SU-DHL-6 (cell line): Measurements from ENCODE around the gene PXT1.

Experiments used
- H2AFZ ChIP-seq: fragments of 200-600 bp; sonication (generic); 2 replicates; pipeline ENCODE4 v1.6.1; 2014; ENCODE audit warnings: low read depth, mild to moderate bottlenecking, moderate library complexity, mixed read lengths, antibody characterized with exemption, low read length; ENCODE audit not compliant: severe bottlenecking
- H3F3A ChIP-seq: fragments of 200-600 bp; shearing (Covaris generic); 2 replicates; pipeline ENCODE4 v1.6.0; 2016; ENCODE audit warnings: antibody characterized with exemption, mild to moderate bottlenecking; ENCODE audit not compliant: insufficient read depth
- H3K27ac ChIP-seq: fragments of 200-600 bp; sonication (generic); 2 replicates; pipeline ENCODE4 v1.5.1; 2016; ENCODE audit warnings: low read depth, mild to moderate bottlenecking, low read length, moderate library complexity, mixed read lengths
- H3K27me3 ChIP-seq: fragments of 200-600 bp; sonication (generic), shearing (Covaris generic); 2 replicates; pipeline ENCODE4 v1.6.0; 2014; ENCODE audit warnings: mild to moderate bottlenecking, low read length
- H3K36me3 ChIP-seq: fragments of 200-600 bp; sonication (generic); 2 replicates; pipeline ENCODE4 v1.6.1; 2014; ENCODE audit warnings: mild to moderate bottlenecking, low read length, mixed read lengths
- H3K4me2 ChIP-seq: fragments of 300-600, 200-600 bp; shearing (Covaris generic), sonication (generic); 2 replicates; pipeline ENCODE4 v1.6.0; 2014; ENCODE audit warnings: low read length, low read depth, mild to moderate bottlenecking; ENCODE audit not compliant: poor library complexity, severe bottlenecking
- H3K4me3 ChIP-seq: fragments of 200-600 bp; sonication (generic); 2 replicates; pipeline ENCODE4 v1.5.1; 2014; ENCODE audit warnings: antibody characterized with exemption, low read length, mild to moderate bottlenecking, mixed read lengths; ENCODE audit not compliant: insufficient read depth, poor library complexity, severe bottlenecking
- H3K79me2 ChIP-seq: fragments of 200-600 bp; sonication (generic); 2 replicates; pipeline ENCODE4 v1.6.1; 2014; ENCODE audit warnings: mild to moderate bottlenecking, low read length, moderate library complexity; ENCODE audit not compliant: insufficient read depth
- H3K9ac ChIP-seq: fragments of 200-600 bp; sonication (generic); 2 replicates; pipeline ENCODE4 v1.7.0; 2014; ENCODE audit warnings: mild to moderate bottlenecking, low read length
- H3K9me2 ChIP-seq: fragments of 200-600 bp; sonication (generic); replicated peaks from 2 replicates; pipeline ENCODE4 v1.6.1; 2014; ENCODE audit warnings: low read length; ENCODE audit not compliant: insufficient read depth
- H3K9me3 ChIP-seq: fragments of 200-600 bp; sonication (generic); 2 replicates; pipeline ENCODE4 v1.6.1; 2014; ENCODE audit warnings: low read length, mixed read lengths; ENCODE audit not compliant: insufficient read depth
- H4K20me1 ChIP-seq: fragments of 200-600 bp; sonication (generic); 2 replicates; pipeline ENCODE4 v1.6.1; 2014; ENCODE audit warnings: low read depth, mild to moderate bottlenecking, antibody characterized with exemption, low read length, moderate library complexity, mixed read lengths
- CTCF ChIP-seq: fragments of 200-600 bp; sonication (generic); IDR thresholded peaks from one replicate; pipeline ENCODE4 v1.5.1; 2017; ENCODE audit warnings: antibody characterized with exemption, mild to moderate bottlenecking, low read length, moderate library complexity; ENCODE audit not compliant: insufficient read depth, poor library complexity, severe bottlenecking
- EZH2phosphoT487 ChIP-seq: fragments of 200-600 bp; sonication (generic), shearing (Covaris generic); conservative IDR thresholded peaks from 2 replicates; pipeline ENCODE4 v1.6.1; 2018; ENCODE audit warnings: mild to moderate bottlenecking, antibody characterized with exemption, low read length, moderate library complexity, mixed read lengths

PXT1 gene

DNA sequence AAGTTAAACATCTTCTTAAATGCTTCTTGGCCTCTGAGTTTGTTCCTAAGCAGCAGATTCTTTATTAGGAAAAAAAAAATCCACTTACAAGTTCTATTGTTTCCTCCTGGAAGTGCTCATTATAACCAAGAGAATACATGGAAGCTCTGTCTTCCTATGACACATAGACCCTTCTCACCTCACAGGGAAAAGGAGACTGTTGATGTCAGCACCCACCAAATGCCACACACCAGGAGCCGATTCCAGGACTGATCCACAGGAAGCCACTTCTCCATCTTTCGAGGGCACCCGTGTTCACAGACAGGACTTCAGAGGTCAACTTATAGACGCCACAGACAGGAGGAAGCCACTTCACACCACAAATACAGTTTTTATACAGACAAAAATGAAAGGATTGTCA, 92.6 kb downstream of the PXT1 start:
- H3K79me2 ChIP-seq = no peaks in the 10 kb centered on the region
- H3K36me3 ChIP-seq = no peaks in the 10 kb centered on the region
- H3K9me3 ChIP-seq = no peaks in the 10 kb centered on the region
- no peak overlapping the region for H3K4me2 ChIP-seq
- H3K27ac ChIP-seq = no peak overlapping the region
- TF ChIP-seq EZH2phosphoT487 (no peak), CTCF (no peak)
- H3K9me2 ChIP-seq = no peaks in the 10 kb centered on the region
- H3F3A ChIP-seq = no peaks in the 10 kb centered on the region
- no peaks in the 10 kb centered on the region for H4K20me1 ChIP-seq
- no peak overlapping the region for H3K4me3 ChIP-seq
- no peak overlapping the region for H2AFZ ChIP-seq
- no peak overlapping the region for H3K9ac ChIP-seq
- H3K27me3 ChIP-seq = no peaks in the 10 kb centered on the region

GRCh38 chr6:36349240-36349639, 93.4 kb downstream of the PXT1 start:
- no peak overlapping the region for H3K4me2 ChIP-seq

GRCh38 chr6:36347621-36348020, 95.0 kb downstream of the PXT1 start:
- H3K4me2 ChIP-seq = no peak overlapping the region
- H3F3A ChIP-seq = no peaks in the 10 kb centered on the region
- no peaks in the 10 kb centered on the region for H4K20me1 ChIP-seq
- H3K9me2 ChIP-seq = no peaks in the 10 kb centered on the region
- no peak overlapping the region for H3K27ac ChIP-seq
- TF ChIP-seq CTCF (no peak), EZH2phosphoT487 (no peak)
- no peak overlapping the region for H2AFZ ChIP-seq
- H3K9me3 ChIP-seq = no peaks in the 10 kb centered on the region
- H3K27me3 ChIP-seq = no peaks in the 10 kb centered on the region
- no peaks in the 10 kb centered on the region for H3K79me2 ChIP-seq
- H3K36me3 ChIP-seq = no peaks in the 10 kb centered on the region
- H3K4me3 ChIP-seq = no peak overlapping the region
- no peak overlapping the region for H3K9ac ChIP-seq

More at GRCh38 chr6:36349240-36349639, 93.4 kb downstream of the PXT1 start:
- no peak overlapping the region for H3K4me3 ChIP-seq
- H3K27ac ChIP-seq = no peak overlapping the region
- no peaks in the 10 kb centered on the region for H3K36me3 ChIP-seq
- H3K9ac ChIP-seq = no peak overlapping the region
- no peaks in the 10 kb centered on the region for H3F3A ChIP-seq
- no peaks in the 10 kb centered on the region for H4K20me1 ChIP-seq
- no peak overlapping the region for H2AFZ ChIP-seq
- no peaks in the 10 kb centered on the region for H3K79me2 ChIP-seq
- no peaks in the 10 kb centered on the region for H3K9me3 ChIP-seq
- H3K27me3 ChIP-seq = no peaks in the 10 kb centered on the region
- H3K9me2 ChIP-seq = no peaks in the 10 kb centered on the region
- TF ChIP-seq EZH2phosphoT487 (no peak), CTCF (no peak)
